Endothelial cell of umbilical vein (primary cell): ENCODE data around the gene OTOP2. TPM values are rescaled to one million over a fixed set of nuclear protein-coding genes. Genes with fewer than 3 reads are reported as not detected.

ENCODE experiments used
- BruUV-seq: library from RNA; stranded (reverse); fragments of 400-500 nt; replicated peaks from 2 replicates; lab custom pipeline; 2021; lab: Mats Ljungman, UMichigan
- CTCF ChIA-PET: fragments of 300-600, 350-600 bp; sonication (Branson Sonifier 250); formaldehyde crosslinking; loops from one replicate; lab custom pipeline; 2021; ENCODE audit warnings: antibody characterized with exemption, inconsistent platforms; lab: Charles Lee
- POLR2A ChIA-PET: fragments of 300-600, 350-600 bp; sonication (Branson Sonifier 250); formaldehyde crosslinking; loops from one replicate; lab custom pipeline; 2021; ENCODE audit warnings: antibody characterized with exemption, inconsistent platforms; lab: Charles Lee
- DNase-seq: peaks from one replicate; pipeline ENCODE4 v3.0.0-alpha.2; 2011; ENCODE audit warnings: low read depth, low spot score
- FAIRE-seq: peaks from 2 replicates; lab custom pipeline; 2011; peaks lifted over from hg19 to GRCh38; lab: Jason Lieb, UNC
- H2AFZ ChIP-seq: 2 replicates; pipeline ENCODE4 v1.6.0; 2012; ENCODE audit warnings: low read depth, low read length, control low read depth, inconsistent platforms
- H3K27ac ChIP-seq: 2 replicates; pipeline ENCODE4 v1.5.1; 2011; ENCODE audit warnings: low read depth, mild to moderate bottlenecking, control low read depth, low read length, moderate library complexity; ENCODE audit not compliant: insufficient read depth
- H3K27me3 ChIP-seq, 2 experiments: 2 replicates each; pipeline versions ENCODE4 v1.6.0 to v1.6.1; 2011; ENCODE audit warnings: low read length in 2 of 2, mixed read lengths in 1 of 2; ENCODE audit not compliant: control insufficient read depth in 2 of 2, insufficient read depth in 2 of 2
- H3K36me3 ChIP-seq, 2 experiments: 2 replicates in 1 of 2; 3 replicates in 1 of 2; pipeline ENCODE4 v1.5.1; 2011; ENCODE audit warnings: low read length in 2 of 2, mild to moderate bottlenecking in 1 of 2, moderate library complexity in 1 of 2; ENCODE audit not compliant: control insufficient read depth in 2 of 2, insufficient read depth in 2 of 2; ENCODE audit errors: extremely low read depth in 1 of 2
- H3K4me1 ChIP-seq: 3 replicates; pipeline ENCODE4 v1.5.1; 2011; ENCODE audit warnings: mild to moderate bottlenecking, low read length; ENCODE audit not compliant: control insufficient read depth, insufficient read depth; ENCODE audit errors: extremely low read depth
- H3K4me2 ChIP-seq: 2 replicates; pipeline ENCODE4 v1.6.1; 2011; ENCODE audit warnings: low read length, control low read depth, mixed read lengths; ENCODE audit not compliant: insufficient read depth
- H3K4me3 ChIP-seq, 3 experiments: fragments of 200-600 bp in 1 of 3; sonication (generic), shearing (Covaris generic) in 1 of 3; replicated peaks in 1 of 3; 2 replicates each; pipeline ENCODE4 v1.5.1; 2011 to 2016; ENCODE audit warnings: control low read depth in 3 of 3, low read length in 3 of 3, mild to moderate bottlenecking in 2 of 3, inconsistent platforms in 1 of 3, low read depth in 1 of 3, moderate library complexity in 1 of 3; ENCODE audit not compliant: insufficient read depth in 1 of 3
- H3K79me2 ChIP-seq: 2 replicates; pipeline ENCODE4 v1.6.0; 2012; ENCODE audit warnings: low read length, inconsistent platforms; ENCODE audit not compliant: control insufficient read depth, insufficient read depth
- H3K9ac ChIP-seq: replicated peaks from 2 replicates; pipeline ENCODE3; 2011; ENCODE audit warnings: low read length, control low read depth; ENCODE audit not compliant: insufficient read depth; ENCODE audit errors: extremely low read depth
- H3K9me1 ChIP-seq: replicated peaks from 3 replicates; pipeline ENCODE4 v1.6.0; 2011; ENCODE audit warnings: mild to moderate bottlenecking, low read length; ENCODE audit not compliant: control insufficient read depth, insufficient read depth; ENCODE audit errors: extremely low read depth
- H3K9me3 ChIP-seq: replicated peaks from 2 replicates; pipeline ENCODE4 v1.5.1; 2012; ENCODE audit warnings: low read length, inconsistent platforms; ENCODE audit not compliant: control insufficient read depth, insufficient read depth
- H4K20me1 ChIP-seq: replicated peaks from 2 replicates; pipeline ENCODE3; 2011; ENCODE audit warnings: mild to moderate bottlenecking, low read length; ENCODE audit not compliant: control insufficient read depth, insufficient read depth; ENCODE audit errors: extremely low read depth
- CTCF ChIP-seq, 2 donors: IDR thresholded peaks; 1 replicate in 1 of 2; 2 replicates in 1 of 2; pipeline ENCODE4 v1.5.1; 2011; ENCODE audit warnings: low read length in 2 of 2, mild to moderate bottlenecking in 2 of 2, moderate library complexity in 2 of 2, control low read depth in 1 of 2, inconsistent platforms in 1 of 2, low read depth in 1 of 2; ENCODE audit not compliant: insufficient read depth in 1 of 2; ENCODE audit errors: extremely low read depth in 1 of 2
- EZH2 ChIP-seq: IDR thresholded peaks from 2 replicates; pipeline ENCODE4 v1.6.1; 2012; ENCODE audit warnings: borderline replicate concordance, low read depth, mild to moderate bottlenecking, moderate library complexity, low read length, inconsistent platforms; ENCODE audit not compliant: severe bottlenecking
- FOS ChIP-seq: IDR thresholded peaks from 2 replicates; pipeline ENCODE4 v1.6.1; 2011; ENCODE audit warnings: mild to moderate bottlenecking, low read length, moderate library complexity, borderline replicate concordance; ENCODE audit not compliant: insufficient read depth
- GATA2 ChIP-seq: IDR thresholded peaks from 2 replicates; pipeline ENCODE4 v1.7.0; 2011; ENCODE audit warnings: low read depth, mild to moderate bottlenecking, moderate library complexity, mixed read lengths, low read length; ENCODE audit not compliant: insufficient read length, insufficient read depth
- JUN ChIP-seq: IDR thresholded peaks from 2 replicates; pipeline ENCODE4 v1.6.1; 2011; ENCODE audit warnings: borderline replicate concordance, low read depth; ENCODE audit not compliant: insufficient read length, insufficient read depth
- MAX ChIP-seq: IDR thresholded peaks from 2 replicates; pipeline ENCODE4 v1.6.1; 2011; ENCODE audit not compliant: insufficient read depth, insufficient read length
- MYC ChIP-seq: IDR thresholded peaks from one replicate; pipeline ENCODE4 v1.6.1; 2011; ENCODE audit warnings: mild to moderate bottlenecking, low read depth, low read length
- POLR2A ChIP-seq: IDR thresholded peaks from 2 replicates; pipeline ENCODE4 v1.6.1; 2012; ENCODE audit warnings: low read depth, mild to moderate bottlenecking, control low read depth, low read length
- POLR2AphosphoS5 ChIP-seq: IDR thresholded peaks from 2 replicates; pipeline ENCODE4 v1.6.1; 2012; ENCODE audit warnings: low read depth, mild to moderate bottlenecking, control low read depth, low read length, moderate library complexity; ENCODE audit not compliant: insufficient read depth
- dilution Hi-C: fragments of 300-500 bp; cut with MboI; formaldehyde crosslinking; loops from one replicate; pipeline ENCODE4 v1.15.0; 2019; ENCODE audit warnings: low sequenced_read_pairs; ENCODE audit not compliant: extremely low pct_ligation_motif_present
- intact Hi-C: fragments of 100-400 bp; cut with micrococcal nuclease; formaldehyde crosslinking; loops from one replicate; pipeline ENCODE4 v1.10.0; 2022
- polyA plus RNA-seq, 4 experiments: library from polyadenylated mRNA; depleted of rRNA in 3 of 4; stranded (reverse) in 3 of 4; unstranded in 1 of 4; fragments of >200 nt; gene quantifications; 2 replicates each; pipeline versions ENCODE4 v1.2.1 to v1.2.3, GENCODE V29; 2011 to 2012; ENCODE audit warnings: missing spikeins in 1 of 4
- total RNA-seq: library from RNA; stranded (reverse); gene quantifications from 2 replicates; pipeline ENCODE4 v1.2.3, GENCODE V29; 2021

The OTOP2 gene
- total and polyA plus RNA-seq, 2 donors (not counting 3 experiments of a cell fraction or from before 2014, with no cell fraction given): not detected

DNA sequence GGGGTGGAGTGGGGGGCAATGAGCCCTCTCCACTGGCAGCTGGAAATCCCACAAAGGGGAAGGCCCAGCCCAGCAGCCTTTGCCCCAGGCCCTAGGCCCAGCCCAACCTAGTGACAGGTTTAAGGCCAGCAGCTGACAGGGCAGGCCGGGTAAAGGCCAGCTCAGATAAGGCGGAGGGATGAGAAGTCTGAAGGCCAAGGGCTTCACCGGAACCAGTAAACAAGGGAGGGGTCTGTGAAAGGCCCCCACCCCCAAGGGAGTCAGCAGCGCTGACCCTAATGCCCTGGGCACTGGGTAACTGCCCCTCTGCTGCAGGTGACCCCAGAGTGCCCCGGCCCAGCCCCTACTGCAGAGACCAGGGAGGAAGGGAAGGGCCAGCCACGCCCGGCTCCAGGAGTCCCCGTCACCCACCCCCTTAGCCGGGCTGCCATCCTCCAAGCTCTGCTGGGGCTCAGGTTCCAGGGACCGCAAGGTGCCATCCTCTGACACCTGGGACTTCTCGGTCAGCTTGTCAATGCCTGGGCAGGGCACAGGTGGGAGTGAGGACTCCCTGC is 29.1 kb downstream of the OTOP2 start:
- dilution Hi-C loops: no loop called here
- Histone ChIP-seq H3K9me3 (no peaks in the 10 kb centered on the region), H3K4me1 (no peaks in the 10 kb centered on the region), H3K4me2 (no peak overlapping the region), H2AFZ (no peak overlapping the region), H3K9ac (no peak overlapping the region), H3K9me1 (no peaks in the 10 kb centered on the region), H3K27me3 (no peaks in the 10 kb centered on the region), H3K36me3 (no peaks in the 10 kb centered on the region), H3K27ac (no peak overlapping the region), H3K4me3 (no peak overlapping the region), H4K20me1 (no peaks in the 10 kb centered on the region), H3K79me2 (no peaks in the 10 kb centered on the region)
- no TSS peak for BruUV-seq
- ChIA-PET CTCF (interaction anchor here (1.3 to 3.8 kb wide), 3 partner anchors 8 to 29 kb away, joined by 3 to 19 read pairs (median 5); partner anchors contain the start of gene OTOP2), POLR2A (no interaction called here)
- TF ChIP-seq CTCF (IDR thresholded peaks at IDR 0.05; ENCODE audit: extremely low read depth in 1 of 2, insufficient read depth in 1 of 2, low read depth in 1 of 2, low read length in 2 of 2) (no peak), MAX (no peak), EZH2 (no peak), MYC (no peak), JUN (no peak), POLR2A (no peak), POLR2AphosphoS5 (no peak), GATA2 (no peak), FOS (no peak)
- DNase-seq (no peak), FAIRE-seq (no peak)
- intact Hi-C loops: no loop called here
